HG02840 (cell line): Measurements from ENCODE around the gene BCLAF1.

ENCODE experiments used
- ATAC-seq: cut with Tn5 transposase; IDR thresholded peaks from one replicate; pipeline ENCODE4 v1.9.1; 2021; ENCODE audit warnings: mild to moderate bottlenecking, moderate library complexity, moderate number of reproducible peaks; ENCODE audit not compliant: unreplicated experiment, low FRiP score

Gene BCLAF1

DNA sequence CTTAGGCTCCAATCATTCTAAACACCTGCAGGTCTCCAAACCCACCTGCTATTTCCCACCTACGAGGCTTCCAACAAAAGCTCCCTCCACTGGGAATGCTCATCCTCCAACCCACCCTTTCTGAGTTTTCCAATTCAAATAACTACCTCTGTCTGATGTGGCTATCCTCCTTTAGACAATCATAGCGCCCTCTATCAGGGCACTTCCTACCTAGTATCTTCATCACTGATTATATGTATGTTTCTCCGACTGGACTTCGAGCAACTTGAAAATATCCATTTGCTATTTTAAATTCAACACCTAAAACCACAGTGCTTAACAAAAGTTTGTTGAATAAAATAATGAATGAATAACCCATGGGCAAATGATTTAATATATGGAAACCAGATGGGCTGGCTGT, 80.9 kb downstream of the BCLAF1 start:
- ATAC-seq, result no peak
